ENCODE data around the gene MAN2A1. TPM values are rescaled to one million over a fixed set of nuclear protein-coding genes. Genes with fewer than 3 reads are reported as not detected.

MAN2A1 gene
- total RNA-seq, 1 donor from 2014 or later: 49.7 TPM

DNA sequence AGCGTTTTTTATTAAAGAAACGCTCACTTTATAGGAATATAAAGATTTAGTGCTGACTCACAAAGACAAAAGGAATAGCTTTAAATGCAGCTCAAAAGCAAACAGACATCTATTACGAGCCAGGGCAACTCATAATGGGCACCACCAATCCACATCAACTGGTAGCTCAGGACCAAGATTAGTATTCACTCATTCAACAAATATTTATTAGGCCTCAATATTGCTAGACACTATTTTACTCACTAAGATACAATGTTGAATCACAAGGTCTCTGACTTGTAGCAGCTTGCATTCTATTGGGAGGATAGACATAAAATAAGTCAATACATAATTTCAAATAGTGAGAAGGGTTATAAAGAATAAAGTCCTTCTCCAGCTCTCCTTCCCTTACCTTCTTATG lies 8.0 kb upstream of the MAN2A1 start:
- DNase-seq (ENCODE audit: low read depth in 2 of 2): no peak

DNA sequence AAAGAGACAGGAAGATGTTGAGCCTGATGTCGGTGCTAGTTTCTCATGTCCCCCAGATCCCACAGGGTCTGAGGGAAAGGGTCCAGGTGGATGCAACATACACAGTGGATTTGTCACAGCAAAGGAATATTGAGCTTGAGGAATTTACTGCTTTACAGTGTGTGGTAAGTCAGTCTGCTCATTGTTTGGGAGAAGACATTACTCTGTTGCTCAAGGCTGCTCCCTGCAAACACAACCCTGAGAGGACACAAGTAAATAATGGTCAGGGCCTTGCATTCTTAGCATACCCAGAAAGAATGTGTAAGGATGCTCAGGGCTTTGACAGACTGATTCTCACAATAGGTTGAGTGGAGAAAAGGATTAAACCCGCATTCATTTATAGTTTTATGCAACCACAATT lies 7.3 kb upstream of the MAN2A1 start:
- no peak for DNase-seq (ENCODE audit: low read depth in 2 of 2)

DNA sequence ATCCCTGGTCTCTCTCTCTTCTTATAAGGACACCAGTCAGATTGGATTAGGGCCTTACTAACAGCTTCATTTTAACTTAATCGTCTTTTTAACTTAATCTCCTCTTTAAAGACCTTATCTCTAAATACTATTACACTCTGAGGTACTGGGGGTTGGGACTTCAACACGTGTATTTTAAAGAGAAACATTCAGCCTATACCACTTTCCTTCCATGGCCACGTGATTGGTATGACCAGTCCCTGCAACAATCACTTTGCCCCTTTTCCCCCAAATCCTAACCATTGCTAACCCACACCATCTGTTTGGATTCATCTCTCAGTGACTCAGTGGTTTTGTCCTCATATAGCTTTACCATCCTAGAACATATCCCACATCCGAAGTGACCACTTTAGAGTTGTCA lies 3.8 kb upstream of the MAN2A1 start:
- no peak for DNase-seq (ENCODE audit: low read depth in 2 of 2)

DNA sequence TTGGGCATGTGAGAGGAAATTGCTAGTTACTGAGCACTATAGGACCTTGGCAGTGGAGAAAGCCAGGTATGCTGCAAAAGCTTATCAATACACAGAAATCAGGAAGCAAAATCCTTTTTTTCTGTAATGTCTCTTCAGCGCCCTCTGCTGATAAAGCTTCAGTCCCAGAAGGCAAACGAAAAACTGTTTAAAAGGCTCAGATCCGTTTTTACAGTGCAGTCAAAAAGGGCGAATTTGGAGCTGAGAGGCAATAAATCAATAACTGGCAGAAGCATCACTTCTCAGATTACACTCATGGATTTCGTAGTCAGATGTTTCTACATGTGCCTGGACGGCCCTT lies 1.1 kb upstream of the MAN2A1 start:
- DNase-seq (ENCODE audit: low read depth in 2 of 2): peak; percentile 31 to 53

DNA sequence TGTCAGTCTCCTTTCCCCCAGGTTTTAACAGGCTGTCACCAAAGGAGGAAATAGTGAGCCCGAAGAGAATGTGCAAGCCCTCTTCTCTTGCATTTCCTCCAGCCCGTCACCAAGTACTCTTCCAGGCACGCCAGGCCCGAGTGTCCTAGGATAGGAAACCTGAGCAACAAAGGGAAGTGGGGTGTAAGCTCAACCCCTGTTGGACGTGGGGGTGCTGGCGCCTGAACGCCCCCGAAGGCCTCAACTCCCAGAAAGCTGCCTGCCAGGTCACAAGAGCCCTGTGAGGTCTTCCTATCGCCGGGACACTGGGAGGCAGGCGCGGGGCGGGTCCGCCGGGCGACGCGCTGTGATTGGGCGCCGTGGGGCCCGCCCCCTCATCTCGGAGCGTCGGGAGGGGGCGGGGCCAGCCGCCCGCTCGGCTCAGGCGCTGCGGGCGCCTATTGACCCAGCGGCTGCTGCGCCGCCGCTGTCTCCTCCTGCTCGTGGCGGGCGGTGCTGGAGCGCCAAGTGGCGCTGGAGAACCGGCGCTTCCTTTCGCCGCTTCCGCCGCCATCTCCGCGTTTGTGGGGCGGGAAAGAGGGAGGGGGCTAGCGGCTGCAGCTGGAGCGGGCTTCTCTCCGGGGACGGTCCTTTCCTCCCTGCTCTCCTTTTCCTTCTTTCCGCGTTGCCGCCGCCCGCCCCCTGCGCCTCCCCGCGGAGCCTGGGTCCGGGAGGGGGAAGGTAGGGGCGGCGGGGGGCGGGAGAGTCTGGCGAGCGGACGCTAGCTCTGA lies 572 bp upstream of the MAN2A1 start:
- peak; percentile 63 to 92 for DNase-seq (ENCODE audit: low read depth in 2 of 2)

DNA sequence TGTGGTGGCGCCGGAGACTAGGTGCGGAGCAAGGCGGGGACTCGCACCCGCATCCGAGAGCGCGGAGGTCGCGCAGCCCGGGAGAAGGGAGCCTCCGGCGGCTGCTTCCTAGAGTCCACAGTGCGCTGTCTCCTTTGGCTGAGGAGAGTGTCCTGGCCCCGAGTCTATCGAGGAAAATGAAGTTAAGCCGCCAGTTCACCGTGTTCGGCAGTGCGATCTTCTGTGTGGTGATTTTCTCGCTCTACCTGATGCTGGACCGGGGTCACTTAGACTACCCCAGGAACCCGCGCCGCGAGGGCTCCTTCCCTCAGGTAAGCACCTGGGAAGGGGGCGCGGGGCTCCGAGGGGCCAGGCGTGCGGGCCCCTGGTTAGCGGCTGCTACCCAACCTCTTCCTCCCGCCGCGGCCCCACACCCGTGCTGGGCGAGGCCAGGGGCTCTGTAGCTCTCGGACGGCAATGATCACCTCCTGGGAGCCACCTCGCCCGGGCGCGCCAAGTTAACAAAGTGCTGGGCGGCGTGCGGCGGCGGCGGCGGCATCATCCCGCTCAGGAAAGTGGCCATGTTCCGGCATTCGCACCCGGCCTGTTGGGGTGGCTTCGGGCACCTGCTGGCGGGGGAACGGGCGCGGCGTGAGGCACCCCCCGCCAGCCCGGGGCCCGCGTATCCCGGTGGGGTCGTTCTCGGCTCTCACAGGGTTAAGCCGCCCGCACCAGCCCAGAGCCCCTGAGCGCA lies 681 bp downstream of the MAN2A1 start:
- DNase-seq (ENCODE audit: low read depth in 2 of 2): peak in 1 of 2 donors; percentile 34

DNA sequence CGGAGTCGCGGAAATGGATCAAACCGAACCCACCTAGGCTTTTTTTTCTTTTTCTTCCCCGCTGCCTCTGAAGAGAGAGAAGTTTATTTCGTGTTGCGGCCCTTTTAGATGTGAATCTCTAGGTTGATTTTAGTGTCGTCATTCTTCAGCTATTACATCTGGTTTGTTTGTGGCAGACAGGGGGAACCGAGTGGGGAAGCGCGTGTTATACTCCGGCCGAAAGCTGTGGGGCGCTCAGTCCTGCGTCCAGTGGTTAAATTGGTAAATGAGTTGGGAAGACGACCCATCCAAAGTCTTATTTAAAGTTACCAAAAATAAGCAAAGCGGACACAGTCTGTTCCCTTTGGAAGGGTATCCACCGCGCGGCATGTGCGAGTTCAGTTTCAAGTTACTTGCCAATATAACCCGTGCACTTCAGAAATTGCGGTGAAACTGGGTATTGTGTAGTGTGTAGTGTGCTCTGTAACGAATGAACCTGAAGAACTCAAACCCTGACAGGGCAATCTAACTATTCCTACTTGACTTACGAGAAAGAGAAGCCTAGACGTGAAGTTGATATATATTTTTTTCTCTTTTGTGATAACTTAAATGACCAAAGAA lies 1.3 kb downstream of the MAN2A1 start:
- peak; percentile 64 to 87 for DNase-seq (ENCODE audit: low read depth in 2 of 2)

DNA sequence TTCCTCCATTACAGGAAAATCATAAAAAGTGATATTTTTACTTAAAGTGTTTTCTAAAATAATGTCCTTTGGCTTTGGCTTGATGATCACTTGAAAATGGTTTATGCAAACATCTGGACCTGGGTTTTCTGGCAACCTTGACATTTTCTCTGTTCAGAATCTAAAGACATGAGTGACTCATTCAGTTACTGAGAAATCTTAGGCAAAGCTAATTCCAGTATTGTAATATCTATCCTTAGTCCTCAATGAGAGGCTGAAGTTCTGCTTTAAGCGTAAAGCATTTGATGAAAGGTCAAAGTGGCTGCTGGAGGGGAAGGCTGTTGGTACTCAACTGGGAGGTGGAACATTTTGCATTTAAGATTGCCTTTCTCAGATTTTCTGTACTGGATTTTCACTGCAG lies 2.3 kb downstream of the MAN2A1 start:
- no peak for DNase-seq (ENCODE audit: low read depth in 2 of 2)

DNA sequence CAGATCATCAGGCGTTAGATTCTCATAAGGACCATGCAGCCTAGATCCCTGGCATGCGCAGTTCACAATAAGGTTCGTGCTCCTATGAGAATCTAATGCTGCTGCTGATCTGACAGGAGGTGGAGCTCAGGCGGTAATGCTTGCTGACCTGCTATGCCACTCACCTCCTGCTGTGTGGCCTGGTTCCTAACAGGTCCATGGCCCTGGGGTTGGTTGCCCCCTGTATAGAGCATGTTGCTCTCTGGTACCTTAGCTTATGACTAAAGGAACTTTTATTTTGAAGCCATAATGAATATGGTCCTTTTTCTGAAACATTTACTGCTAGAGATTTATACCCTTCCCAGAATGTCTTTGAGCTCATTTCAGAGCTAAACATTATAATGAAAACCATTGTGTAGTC lies 3.1 kb downstream of the MAN2A1 start:
- DNase-seq (ENCODE audit: low read depth in 2 of 2): no peak

DNA sequence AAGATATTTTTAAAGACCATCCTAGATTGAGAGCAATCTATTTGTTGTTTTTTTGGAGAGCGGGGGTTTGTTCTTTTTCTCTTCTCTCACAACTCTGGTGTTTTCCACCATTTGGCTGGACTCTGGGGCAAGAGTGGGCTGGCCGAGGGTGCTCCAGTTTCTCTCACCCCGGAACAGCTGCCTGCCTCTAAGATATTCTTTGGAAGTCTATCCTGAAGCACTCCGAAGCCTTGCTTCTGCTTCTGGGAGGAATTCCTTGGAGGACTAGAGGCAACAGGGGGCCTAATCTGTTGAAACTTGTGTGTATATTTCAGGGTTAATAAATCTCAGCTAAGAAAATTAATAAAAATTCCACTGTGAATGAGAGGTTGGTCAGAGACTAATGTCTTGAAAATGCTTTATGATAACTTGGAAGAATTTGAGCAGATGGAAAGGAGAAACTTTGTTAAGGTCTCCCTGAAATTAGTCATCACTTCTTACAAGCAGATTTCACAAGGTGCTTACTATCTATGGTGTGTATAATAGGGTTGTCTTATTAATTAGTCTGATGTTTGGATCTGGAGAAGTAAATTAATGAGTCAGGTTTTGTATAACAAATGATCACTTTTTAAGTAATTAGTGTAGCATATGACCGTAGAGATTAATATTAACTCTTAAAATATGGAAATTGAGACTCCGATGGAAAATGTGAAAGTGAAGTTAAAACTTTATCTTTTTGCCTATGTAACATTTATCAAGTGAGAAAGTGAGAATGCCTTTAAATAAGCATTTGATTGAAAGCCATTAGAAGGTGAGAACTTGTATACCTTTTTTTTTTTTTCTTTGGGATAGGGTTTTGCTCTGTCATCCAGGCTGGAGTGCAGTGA lies 4.0 kb downstream of the MAN2A1 start:
- no peak for DNase-seq (ENCODE audit: low read depth in 2 of 2)

DNA sequence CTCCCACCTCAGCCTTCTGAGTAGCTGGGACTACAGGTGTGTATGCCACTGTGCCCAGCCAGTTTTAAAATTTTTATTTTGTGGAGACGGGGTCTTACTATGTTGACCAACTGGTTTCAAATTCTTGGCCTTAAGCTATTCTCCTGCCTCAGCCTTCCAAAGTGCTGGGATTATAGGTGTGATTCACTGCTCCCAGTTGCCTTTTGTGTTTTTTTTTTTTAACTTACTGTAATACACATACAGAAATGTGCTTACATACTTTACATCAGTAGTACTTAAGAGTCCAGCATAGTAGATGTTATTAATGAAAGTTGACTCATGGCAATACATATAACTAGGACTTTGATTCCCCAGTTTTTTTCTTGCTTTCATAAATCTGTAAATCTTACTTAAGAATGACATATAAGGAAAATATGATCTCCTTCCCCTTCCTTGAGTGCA lies 4.7 kb downstream of the MAN2A1 start:
- peak in 1 of 2 donors; percentile 32 for DNase-seq (ENCODE audit: low read depth in 2 of 2)

DNA sequence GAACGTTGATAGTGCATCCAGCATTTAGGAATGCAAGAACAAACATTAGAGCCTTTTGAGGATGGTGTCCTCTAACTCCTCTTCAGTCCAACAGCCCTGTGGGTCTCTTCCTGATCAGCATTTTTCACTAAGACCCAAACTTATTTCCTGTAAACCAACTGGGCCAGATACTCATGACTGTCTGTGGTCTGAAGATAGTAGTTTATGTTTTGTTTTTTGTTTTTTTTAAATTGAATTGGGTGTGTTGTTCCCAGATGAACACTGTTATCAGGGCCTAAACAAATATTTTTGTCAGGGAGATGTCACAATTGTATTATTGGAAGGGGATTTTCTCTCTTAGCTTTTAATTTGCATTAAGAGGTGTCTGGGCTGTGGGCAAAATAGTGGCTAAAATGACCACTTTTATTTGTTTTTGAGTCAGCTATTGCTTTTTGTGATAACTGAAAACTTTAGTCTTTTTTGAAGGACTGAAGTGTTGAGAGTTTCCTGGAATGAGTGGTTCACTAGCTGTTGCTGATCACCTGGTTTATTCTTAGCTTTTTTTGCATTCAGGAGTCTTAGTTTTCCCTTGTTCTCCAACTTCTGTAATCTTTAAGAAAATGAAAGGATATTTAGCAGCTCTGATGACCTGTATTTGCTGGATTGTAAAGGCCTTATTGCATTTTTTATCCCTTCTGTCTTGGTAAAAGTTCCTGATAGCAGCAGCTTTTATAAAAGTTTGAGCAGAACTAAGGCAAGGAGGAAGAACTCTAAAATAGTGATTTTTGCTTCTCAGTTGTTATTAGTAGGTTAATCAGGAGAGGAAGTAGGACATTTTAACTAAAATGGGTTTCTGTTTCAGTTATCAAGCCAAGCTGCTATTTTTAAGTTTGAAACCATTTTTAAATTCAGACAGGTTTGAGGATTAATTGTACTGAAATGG lies 5.5 kb downstream of the MAN2A1 start:
- no peak for DNase-seq (ENCODE audit: low read depth in 2 of 2)

DNA sequence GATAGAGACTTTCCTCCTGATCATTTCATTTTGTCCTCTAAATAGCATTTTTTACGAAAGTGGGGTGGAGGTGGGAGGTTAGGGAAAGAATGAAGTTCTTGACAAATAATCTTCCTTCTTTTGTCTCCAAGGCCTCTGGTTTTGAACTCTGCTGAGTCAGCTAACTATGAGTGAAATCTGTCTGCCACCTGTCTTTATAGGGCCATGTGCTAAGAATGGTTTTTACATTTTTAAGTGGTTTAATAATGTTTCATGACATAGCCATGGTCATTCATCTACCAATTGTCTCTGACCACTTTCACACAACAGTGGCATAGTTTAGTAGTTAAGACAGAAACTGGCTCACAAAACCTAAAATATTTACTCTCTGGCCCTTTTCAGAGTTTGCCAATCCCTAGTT lies 7.6 kb downstream of the MAN2A1 start:
- DNase-seq (ENCODE audit: low read depth in 2 of 2): no peak

DNA sequence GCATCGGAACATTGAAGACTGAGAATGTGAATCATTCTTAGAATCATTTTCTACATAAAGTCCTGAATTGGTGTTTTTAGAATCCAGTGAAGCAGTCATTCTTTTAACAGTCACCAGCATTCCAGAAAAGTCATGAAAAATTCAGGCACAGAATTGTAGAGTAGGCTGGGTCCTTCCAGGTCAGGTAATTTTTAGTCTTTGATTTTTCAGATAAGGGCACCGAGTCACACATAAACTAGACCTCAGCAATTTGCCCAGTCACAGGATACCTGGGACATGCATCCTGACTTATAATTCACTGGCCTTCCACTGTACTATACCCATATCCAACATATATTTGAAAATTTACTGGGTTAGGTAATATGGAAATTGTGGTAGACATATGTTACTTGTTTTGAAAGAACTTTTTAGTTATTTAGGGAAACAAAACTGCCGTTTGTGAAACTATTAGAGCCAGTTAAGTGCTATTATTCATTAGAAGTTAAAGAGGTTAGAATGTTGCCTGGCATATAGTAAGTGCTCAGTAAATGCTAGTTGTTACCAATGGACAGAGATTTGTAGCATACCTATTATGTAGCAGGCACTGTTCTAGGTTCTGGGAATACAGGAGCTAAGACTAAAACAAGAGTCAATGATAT lies 10.9 kb downstream of the MAN2A1 start:
- no peak for DNase-seq (ENCODE audit: low read depth in 2 of 2)

DNA sequence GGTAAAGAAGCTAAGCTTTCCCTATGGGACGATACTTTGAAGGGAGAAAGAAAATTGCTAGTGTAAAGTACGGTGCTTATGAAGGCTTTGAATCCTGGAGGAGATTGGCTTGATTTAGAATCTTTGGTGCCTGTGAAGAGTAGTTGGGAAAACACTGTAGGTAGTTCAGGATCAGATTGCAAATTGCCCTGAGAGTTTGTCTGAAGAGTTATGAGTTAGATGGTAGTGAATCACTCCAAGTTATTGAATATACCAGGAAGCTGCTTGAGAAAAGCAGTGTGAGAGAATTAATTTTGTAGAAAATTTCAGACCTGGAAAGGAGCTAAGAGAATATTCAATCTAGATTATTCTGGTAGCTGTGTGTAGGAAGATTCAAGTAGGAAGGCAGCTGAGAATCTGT lies 11.5 kb downstream of the MAN2A1 start:
- DNase-seq (ENCODE audit: low read depth in 2 of 2): no peak

DNA sequence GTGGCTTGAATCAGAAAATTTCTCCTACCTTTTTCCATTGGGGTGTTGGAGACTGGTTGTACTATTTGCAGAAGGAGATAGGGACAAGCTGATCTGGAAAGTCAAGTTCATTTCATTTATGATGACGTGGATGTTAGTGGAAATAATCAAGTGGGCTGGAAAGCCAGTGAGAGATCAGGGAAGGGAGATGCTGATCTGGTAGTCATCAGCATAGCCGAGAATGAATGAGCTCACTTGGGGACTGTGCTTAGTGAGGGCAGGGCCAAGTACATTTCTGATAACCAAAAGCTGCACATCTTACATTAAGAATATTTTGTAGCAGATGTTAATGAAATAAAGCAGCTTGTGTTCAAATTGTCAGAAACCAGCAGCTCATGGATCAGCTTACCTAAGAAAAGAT lies 12.1 kb downstream of the MAN2A1 start:
- DNase-seq (ENCODE audit: low read depth in 2 of 2): no peak

DNA sequence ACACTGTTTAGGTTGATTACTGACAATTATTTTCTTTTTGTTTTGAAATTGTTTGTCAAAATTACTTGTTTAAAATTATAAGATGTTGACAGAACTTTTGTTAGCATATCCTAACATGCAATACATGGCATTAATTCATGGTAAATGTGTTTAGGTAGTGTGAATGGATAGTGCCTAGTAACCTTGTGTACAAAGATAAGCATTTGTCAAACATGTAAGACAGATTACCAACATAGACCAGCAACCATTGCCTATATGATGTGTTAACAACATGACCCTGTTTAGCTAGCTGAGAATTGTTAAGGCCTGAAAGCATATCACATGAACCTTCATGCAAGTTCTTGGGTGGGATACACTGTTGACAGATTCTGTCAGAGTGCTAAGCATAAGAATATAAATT lies 13.4 kb downstream of the MAN2A1 start:
- DNase-seq (ENCODE audit: low read depth in 2 of 2): no peak

DNA sequence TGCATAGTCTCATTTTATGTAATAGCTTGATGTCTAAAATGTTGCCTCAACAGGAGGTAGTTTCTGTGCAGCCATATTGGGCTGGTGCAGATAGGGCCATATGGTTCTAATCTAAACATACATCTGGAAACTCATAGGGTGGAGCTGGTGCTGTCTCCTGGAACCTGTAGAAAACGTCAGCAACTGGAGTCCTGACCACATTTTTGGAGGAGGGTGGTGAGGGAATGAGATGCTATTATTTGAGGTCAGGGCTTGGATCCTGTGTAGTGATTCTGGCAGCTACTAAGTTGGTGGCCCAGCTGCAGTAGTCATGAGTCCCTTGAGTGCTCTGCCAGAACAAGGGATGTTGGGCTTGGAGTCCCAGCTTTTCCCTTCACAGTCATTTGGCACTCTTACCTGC lies 14.1 kb downstream of the MAN2A1 start:
- no peak for DNase-seq (ENCODE audit: low read depth in 2 of 2)

DNA sequence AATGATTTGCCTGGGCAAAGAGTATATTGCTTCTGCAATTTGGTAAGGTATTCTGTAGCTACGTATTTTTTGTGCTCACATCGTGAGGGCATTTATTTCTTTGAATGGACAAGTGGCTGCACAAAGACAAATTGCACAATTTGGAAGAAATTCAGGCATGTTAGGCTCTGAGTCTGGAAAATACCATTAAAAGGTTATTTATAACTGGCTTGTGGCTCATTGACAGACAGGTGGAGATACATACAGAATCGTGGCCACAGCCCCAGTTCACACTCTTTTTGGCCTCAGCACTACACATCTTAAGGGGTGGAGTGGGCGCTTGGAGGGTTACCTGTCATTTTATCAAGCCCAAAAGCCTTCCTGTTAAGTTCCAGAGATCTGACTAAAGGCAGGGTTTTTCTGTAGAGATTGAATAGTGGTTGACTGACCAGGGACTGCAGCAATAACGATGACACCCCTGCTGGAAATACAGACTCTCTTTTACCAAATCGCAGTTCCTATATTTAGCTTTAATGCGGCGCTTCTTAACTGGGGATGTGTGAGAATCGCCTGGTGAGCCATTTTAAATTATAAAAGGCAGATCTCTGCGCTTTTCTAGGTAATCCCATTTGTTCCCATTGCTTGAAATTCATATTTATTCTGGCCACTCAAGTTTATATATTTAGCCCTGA lies 14.7 kb downstream of the MAN2A1 start:
- DNase-seq (ENCODE audit: low read depth in 2 of 2): no peak

DNA sequence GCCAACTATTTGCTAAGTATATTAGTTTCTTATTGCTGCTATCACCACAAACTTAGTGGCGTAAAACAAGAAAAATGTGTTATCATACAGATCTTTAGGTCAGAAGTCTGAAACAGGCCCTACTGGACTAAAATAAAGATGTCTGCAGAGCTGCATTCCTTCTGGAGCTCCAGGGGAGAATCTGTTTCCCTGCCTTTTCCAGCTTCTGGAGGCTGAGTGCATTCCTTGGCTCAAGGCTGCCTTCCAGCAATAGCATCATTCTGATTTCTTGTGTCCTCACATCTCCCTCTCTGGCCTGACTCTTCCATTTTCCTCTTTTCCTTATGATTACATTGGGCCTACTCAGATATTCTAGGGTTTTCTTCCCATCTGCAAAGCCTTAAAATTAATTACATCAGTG lies 15.9 kb downstream of the MAN2A1 start:
- DNase-seq (ENCODE audit: low read depth in 2 of 2): no peak

Measured in dermis microvascular lymphatic vessel endothelial cell (primary cell).